Measurements from ENCODE around the gene GALNT17. TPM values are rescaled to one million over a fixed set of nuclear protein-coding genes. Genes with fewer than 3 reads are reported as not detected.

GALNT17 gene
- total and polyA plus RNA-seq, 12 donors = 0.94 to 37.5 (median 8.1) TPM

GRCh38 chr7:71444130-71444529, 312.2 kb downstream of the GALNT17 start:
- WGBS, 4 donors = 90 to 93% (median 92%) methylated on average over 4 of the region's 4 CpGs
- no peaks in the 10 kb centered on the region for H3K4me1 ChIP-seq (replicated peaks in 1 of 2)
- H3K27ac ChIP-seq = no peak overlapping the region
- intact Hi-C loops (cut with DNase I) = no loop called here
- no peak overlapping the region for H3K4me3 ChIP-seq
- no peaks in the 10 kb centered on the region for H3K36me3 ChIP-seq (replicated peaks in 1 of 2)
- no peaks in the 10 kb centered on the region for H3K9me3 ChIP-seq (replicated peaks in 1 of 3)
- no peaks in the 10 kb centered on the region for H3K27me3 ChIP-seq
- no peak for DNase-seq
- TF ChIP-seq CTCF (IDR thresholded peaks at IDR 0.05) = no peak
- TF ChIP-seq POLR2A (IDR thresholded peaks at IDR 0.05) = no peak

- H3K4me3 ChIP-seq = no peak overlapping the region
- H3K4me1 ChIP-seq (replicated peaks in 1 of 2) = no peaks in the 10 kb centered on the region
- H3K27me3 ChIP-seq = no peaks in the 10 kb centered on the region
- intact Hi-C loops (cut with DNase I) = no loop called here
- no peaks in the 10 kb centered on the region for H3K36me3 ChIP-seq (replicated peaks in 1 of 2)
- WGBS, 4 donors = 87 to 100% (median 89%) methylated on average over 2 of the region's 2 CpGs
- H3K9me3 ChIP-seq (replicated peaks in 1 of 3) = no peaks in the 10 kb centered on the region
- DNase-seq = no peak
- no peak overlapping the region for H3K27ac ChIP-seq
- no peak for TF ChIP-seq CTCF (IDR thresholded peaks at IDR 0.05)
- TF ChIP-seq POLR2A (IDR thresholded peaks at IDR 0.05) = no peak
Observed at GRCh38 chr7:71453630-71454029, 321.7 kb downstream of the GALNT17 start.

- Histone ChIP-seq H3K27me3 (no peaks in the 10 kb centered on the region), H3K36me3 (replicated peaks in 1 of 2) (no peaks in the 10 kb centered on the region), H3K27ac (no peak overlapping the region), H3K9me3 (replicated peaks in 1 of 3) (no peaks in the 10 kb centered on the region), H3K4me3 (no peak overlapping the region), H3K4me1 (replicated peaks in 1 of 2) (no peaks in the 10 kb centered on the region)
- no peak for TF ChIP-seq CTCF (IDR thresholded peaks at IDR 0.05)
- no peak for TF ChIP-seq POLR2A (IDR thresholded peaks at IDR 0.05)
- DNase-seq = peak in 5 of 7 donors; percentile 10 to 59 (median 44)
- intact Hi-C loops (cut with DNase I) = no loop called here
Observed at GRCh38 chr7:71454981-71455380, 323.0 kb downstream of the GALNT17 start.

GRCh38 chr7:71457021-71457420, 325.1 kb downstream of the GALNT17 start:
- TF ChIP-seq CTCF (IDR thresholded peaks at IDR 0.05) (no peak), POLR2A (IDR thresholded peaks at IDR 0.05) (no peak)
- no peak overlapping the region for H3K4me3 ChIP-seq
- H3K4me1 ChIP-seq (replicated peaks in 1 of 2) = no peaks in the 10 kb centered on the region
- no peak for DNase-seq
- WGBS, 4 donors = 78 to 87% (median 81%) methylated on average over 4 of the region's 4 CpGs
- intact Hi-C loops (cut with DNase I) = no loop called here
- H3K27ac ChIP-seq = no peak overlapping the region
- no peaks in the 10 kb centered on the region for H3K36me3 ChIP-seq (replicated peaks in 1 of 2)
- no peaks in the 10 kb centered on the region for H3K9me3 ChIP-seq (replicated peaks in 1 of 3)
- no peaks in the 10 kb centered on the region for H3K27me3 ChIP-seq
